H9 (cell line): ENCODE results near the gene LPAR3. TPM values are rescaled to one million over a fixed set of nuclear protein-coding genes. Genes with fewer than 3 reads are reported as not detected.

Experiments used
- DNase-seq: peaks from one replicate; pipeline ENCODE4 v3.0.0-alpha.2; 2017
- H2AFZ ChIP-seq: one replicate; pipeline ENCODE4 v1.6.1; 2013; ENCODE audit warnings: mild to moderate bottlenecking, low read length, control low read depth, moderate library complexity
- H2AK5ac ChIP-seq: 2 replicates; pipeline ENCODE4 v1.6.1; 2013; ENCODE audit warnings: low read length, control low read depth, mixed read lengths; ENCODE audit not compliant: insufficient read length
- H2BK120ac ChIP-seq: one replicate; pipeline ENCODE4 v1.6.1; 2013; ENCODE audit warnings: low read depth, mild to moderate bottlenecking, low read length, control low read depth, inconsistent platforms; ENCODE audit not compliant: poor library complexity, severe bottlenecking
- H2BK12ac ChIP-seq: 2 replicates; pipeline ENCODE4 v1.6.1; 2013; ENCODE audit warnings: low read length, control low read depth, mixed read lengths, low read depth; ENCODE audit not compliant: insufficient read length
- H2BK15ac ChIP-seq: 2 replicates; pipeline ENCODE4 v1.6.1; 2013; ENCODE audit warnings: low read depth, low read length, control low read depth
- H2BK20ac ChIP-seq: one replicate; pipeline ENCODE4 v1.6.1; 2013; ENCODE audit warnings: low read depth, mild to moderate bottlenecking, low read length, control low read depth, inconsistent platforms; ENCODE audit not compliant: poor library complexity, severe bottlenecking
- H2BK5ac ChIP-seq: 2 replicates; pipeline ENCODE4 v1.6.1; 2013; ENCODE audit warnings: low read length, control low read depth, mixed read lengths; ENCODE audit not compliant: insufficient read length
- H3K14ac ChIP-seq: 2 replicates; pipeline ENCODE4 v1.6.1; 2013; ENCODE audit warnings: low read length, control low read depth; ENCODE audit not compliant: insufficient read depth
- H3K18ac ChIP-seq: 2 replicates; pipeline ENCODE4 v1.6.1; 2013; ENCODE audit warnings: low read depth, mild to moderate bottlenecking, mixed read lengths, low read length, control low read depth; ENCODE audit not compliant: insufficient read length
- H3K23ac ChIP-seq: 2 replicates; pipeline ENCODE4 v1.6.1; 2013; ENCODE audit warnings: low read length, control low read depth, mixed read lengths, low read depth; ENCODE audit not compliant: insufficient read length
- H3K23me2 ChIP-seq: 2 replicates; pipeline ENCODE4 v1.6.1; 2013; ENCODE audit warnings: low read depth, mild to moderate bottlenecking, mixed read lengths, low read length, control low read depth; ENCODE audit not compliant: insufficient read length, poor library complexity, severe bottlenecking
- H3K27ac ChIP-seq: 2 replicates; pipeline ENCODE4 v1.5.1; 2013; ENCODE audit warnings: low read length, control low read depth, mixed read lengths, low read depth; ENCODE audit not compliant: insufficient read length
- H3K27me3 ChIP-seq: 2 replicates; pipeline ENCODE4 v1.6.1; 2013; ENCODE audit warnings: low read length, control low read depth, inconsistent platforms; ENCODE audit not compliant: insufficient read depth
- H3K4ac ChIP-seq: 2 replicates; pipeline ENCODE4 v1.6.1; 2013; ENCODE audit warnings: low read depth, mild to moderate bottlenecking, control low read depth, inconsistent platforms, low read length, moderate library complexity
- H3K4me1 ChIP-seq: 2 replicates; pipeline ENCODE4 v1.6.1; 2013; ENCODE audit warnings: low read length, control low read depth, inconsistent platforms; ENCODE audit not compliant: insufficient read depth
- H3K4me2 ChIP-seq: 2 replicates; pipeline ENCODE4 v1.6.1; 2013; ENCODE audit warnings: low read length, control low read depth, mixed read lengths; ENCODE audit not compliant: insufficient read length, insufficient read depth
- H3K56ac ChIP-seq: 2 replicates; pipeline ENCODE4 v1.6.1; 2013; ENCODE audit warnings: low read depth, mild to moderate bottlenecking, mixed read lengths, low read length, control low read depth; ENCODE audit not compliant: insufficient read length
- H3K79me1 ChIP-seq: 2 replicates; pipeline ENCODE4 v1.6.1; 2013; ENCODE audit warnings: low read depth, mild to moderate bottlenecking, moderate library complexity, low read length, control low read depth, inconsistent platforms; ENCODE audit not compliant: insufficient read depth, poor library complexity, severe bottlenecking
- H3K79me2 ChIP-seq: 2 replicates; pipeline ENCODE4 v1.6.1; 2013; ENCODE audit warnings: low read length, control low read depth, inconsistent platforms; ENCODE audit not compliant: insufficient read depth
- H3K9ac ChIP-seq: 2 replicates; pipeline ENCODE4 v1.6.1; 2013; ENCODE audit warnings: low read length, control low read depth, mixed read lengths; ENCODE audit not compliant: insufficient read length; ENCODE audit errors: extremely low read depth
- H3K9me3 ChIP-seq: one replicate; pipeline ENCODE4 v1.6.1; 2013; ENCODE audit warnings: low read depth, low read length, inconsistent platforms; ENCODE audit not compliant: control insufficient read depth
- H3T11ph ChIP-seq: one replicate; pipeline ENCODE4 v1.6.1; 2013; ENCODE audit warnings: mild to moderate bottlenecking, low read length, control low read depth, inconsistent platforms
- H4K20me1 ChIP-seq: one replicate; pipeline ENCODE4 v1.6.1; 2013; ENCODE audit not compliant: control insufficient read depth, insufficient read length, insufficient read depth
- H4K5ac ChIP-seq: 2 replicates; pipeline ENCODE4 v1.6.1; 2013; ENCODE audit warnings: low read depth, mild to moderate bottlenecking, mixed read lengths, low read length, control low read depth; ENCODE audit not compliant: insufficient read length
- H4K8ac ChIP-seq: replicated peaks from 2 replicates; pipeline ENCODE4 v1.6.1; 2013; ENCODE audit warnings: low read length, control low read depth, mixed read lengths, low read depth; ENCODE audit not compliant: insufficient read length
- H4K91ac ChIP-seq: 2 replicates; pipeline ENCODE4 v1.6.1; 2013; ENCODE audit warnings: low read depth, mild to moderate bottlenecking, moderate library complexity, mixed read lengths, low read length, control low read depth; ENCODE audit not compliant: insufficient read length
- H3K27ac Mint-ChIP-seq, 3 experiments: 2 replicates in 2 of 3; 3 replicates in 1 of 3; pipeline ENCODE4 v1.8.0; 2020 to 2021; ENCODE audit warnings: mixed read lengths in 3 of 3, mild to moderate bottlenecking in 1 of 3, moderate library complexity in 1 of 3
- H3K27me3 Mint-ChIP-seq: 2 replicates; pipeline ENCODE4 v1.8.0; 2021; ENCODE audit warnings: low read depth, mild to moderate bottlenecking, moderate library complexity, mixed read lengths
- H3K36me3 Mint-ChIP-seq, 3 experiments: 2 replicates in 2 of 3; 3 replicates in 1 of 3; pipeline ENCODE4 v1.8.0; 2020 to 2021; ENCODE audit warnings: low read depth in 3 of 3, mixed read lengths in 3 of 3; ENCODE audit not compliant: insufficient read depth in 1 of 3
- H3K4me1 Mint-ChIP-seq, 2 experiments: 2 replicates each; pipeline ENCODE4 v1.8.0; 2020; ENCODE audit warnings: mixed read lengths in 2 of 2
- H3K4me3 Mint-ChIP-seq, 2 experiments: 2 replicates in 1 of 2; 3 replicates in 1 of 2; pipeline ENCODE4 v1.8.0; 2020 to 2021; ENCODE audit warnings: mild to moderate bottlenecking in 2 of 2, mixed read lengths in 2 of 2, moderate library complexity in 1 of 2
- H3K9me3 Mint-ChIP-seq, 2 experiments: 2 replicates in 1 of 2; 3 replicates in 1 of 2; pipeline ENCODE4 v1.8.0; 2020; ENCODE audit warnings: mild to moderate bottlenecking in 2 of 2, mixed read lengths in 2 of 2, moderate library complexity in 1 of 2
- CTCF ChIP-seq: fragments of 200-600 bp; sonication (generic); conservative IDR thresholded peaks from 3 replicates; pipeline ENCODE4 v1.8.0; 2021; ENCODE audit warnings: antibody characterized with exemption, mild to moderate bottlenecking
- WGBS: extraction: QIAGEN DNeasy Blood & Tissue Kit; methylation state at CpG from one replicate; pipeline ENCODE4 v1.1.7; 2013; ENCODE audit warnings: missing lambda C conversion rate, low lambda C conversion rate, mixed read lengths; ENCODE audit not compliant: insufficient read length; ENCODE audit errors: extremely low coverage; 5-methylcytosine and 5-hydroxymethylcytosine counted together
- total RNA-seq: library from RNA; stranded (reverse); gene quantifications from 2 replicates; pipeline ENCODE4 v1.2.1, GENCODE V29; 2021

LPAR3 gene
- total RNA-seq, 1 experiment from 2014 or later, result 3.0 TPM

GRCh38 chr1:84896279-84896678, 3.3 kb upstream of the LPAR3 start:
- no peak for DNase-seq
- H3K36me3 Mint-ChIP-seq, result peaks cover 0 to 11% (median 0%) of the 10 kb centered on the region in 3 experiments; a peak in 3 of 7 replicates
- H3K27me3 Mint-ChIP-seq, result peaks cover 57% of the 10 kb centered on the region

More at GRCh38 chr1:84896279-84896678, 3.3 kb upstream of the LPAR3 start:
- Histone ChIP-seq H3K14ac (no peak overlapping the region), H2BK20ac (no peak overlapping the region), H3K27me3 (no peaks in the 10 kb centered on the region; the same call in 1 of the 2 replicates), H3K18ac (no peak overlapping the region), H4K91ac (no peak overlapping the region), H3K56ac (no peak overlapping the region), H3K79me1 (no peaks in the 10 kb centered on the region), H3K23me2 (peaks cover 6% of the 10 kb centered on the region), H4K20me1 (no peaks in the 10 kb centered on the region), H3K4me2 (no peak overlapping the region), H2BK15ac (no peak overlapping the region), H3K23ac (no peak overlapping the region), H3K27ac (no peak overlapping the region), H3K4ac (no peak overlapping the region), H3K9ac (no peak overlapping the region), H3K79me2 (no peaks in the 10 kb centered on the region), H3T11ph (no peak overlapping the region), H2BK120ac (no peak overlapping the region), H2AK5ac (no peak overlapping the region), H3K9me3 (no peaks in the 10 kb centered on the region), H3K4me1 (no peaks in the 10 kb centered on the region), H4K8ac (no peak overlapping the region), H2AFZ (no peak overlapping the region), H4K5ac (no peak overlapping the region), H2BK12ac (no peak overlapping the region), H2BK5ac (no peak overlapping the region)
- Mint-ChIP-seq H3K4me1 (peaks cover 25 to 28% of the 10 kb centered on the region in 2 experiments), H3K4me3 (no peak overlapping the region), H3K9me3 (peaks cover 8 to 9% of the 10 kb centered on the region in 2 experiments), H3K27ac (no peak overlapping the region)
- WGBS, result no CpG with 5 or more reads among the region's 2 CpGs
- no peak for TF ChIP-seq CTCF
